ENCODE data around the gene WFDC2. TPM values are rescaled to one million over a fixed set of nuclear protein-coding genes. Genes with fewer than 3 reads are reported as not detected.

Gene WFDC2
- total RNA-seq = not detected
- 430 TPM for polyA plus RNA-seq

DNA sequence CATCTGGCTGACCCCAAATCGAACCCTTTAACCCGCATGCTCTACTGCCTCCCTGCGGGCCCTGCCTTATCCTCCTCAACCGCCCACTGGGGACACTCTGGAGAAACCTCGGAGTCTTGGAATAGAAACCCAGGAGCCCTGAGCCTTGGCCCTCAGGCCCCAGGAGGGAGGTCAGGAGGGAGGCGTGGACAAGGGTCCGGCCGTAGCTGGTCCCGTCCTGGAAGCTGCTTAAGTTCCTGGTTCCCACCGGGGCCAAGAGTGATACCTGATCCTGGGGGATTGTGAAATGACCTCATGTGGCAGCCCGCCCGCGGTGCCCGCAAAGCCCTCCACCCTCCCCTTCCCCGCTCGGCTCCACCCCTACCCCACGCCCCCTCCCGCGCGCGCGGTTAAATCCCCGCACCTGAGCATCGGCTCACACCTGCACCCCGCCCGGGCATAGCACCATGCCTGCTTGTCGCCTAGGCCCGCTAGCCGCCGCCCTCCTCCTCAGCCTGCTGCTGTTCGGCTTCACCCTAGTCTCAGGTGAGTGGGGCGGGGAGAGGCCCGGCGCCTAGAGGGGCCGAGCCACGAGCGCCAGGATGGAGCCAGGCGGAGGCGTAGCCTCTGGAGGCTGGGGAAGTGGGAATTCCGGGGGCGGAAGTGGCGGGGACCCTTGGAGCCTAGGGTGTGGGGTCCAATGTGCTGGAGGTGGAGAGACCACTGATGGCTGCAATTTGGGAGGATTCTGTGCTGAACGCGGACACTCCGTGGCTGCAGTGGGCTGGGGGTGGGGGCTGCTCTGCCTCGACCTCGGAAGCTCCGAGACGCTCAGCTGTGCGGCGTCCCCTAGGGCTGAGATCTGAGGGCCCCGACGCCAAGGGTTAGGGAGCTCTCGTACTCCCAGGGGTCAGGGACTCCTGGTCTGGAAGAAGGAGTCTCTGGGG is at the start of gene WFDC2:
Gene WFDC2 (plus strand): TSS at position 418 of the 926 bp plus-strand sequence. CDS start 29 bp downstream, at position 447.
- Histone ChIP-seq H3K36me3 (ENCODE audit: insufficient read depth) (no peaks in the 10 kb centered on the region), H3K4me1 (ENCODE audit: insufficient read depth) (no peaks in the 10 kb centered on the region), H3K27ac (ENCODE audit: low read depth) (peak within 1 kb of the TSS; percentile 58), H3K4me3 (ENCODE audit: low read depth, low read length) (peak within 1 kb of the TSS; percentile 52)
- WGBS = 9% methylated on average over 54 of the region's 54 CpGs
- DNase-seq (ENCODE audit: extremely low spot score) = no peak

- Histone ChIP-seq H3K27ac (ENCODE audit: low read depth) (no peak overlapping the region), H3K36me3 (ENCODE audit: insufficient read depth) (peaks cover 13% of the 10 kb centered on the region)
Measured at GRCh38 chr20:45420125-45420524, 49.4 kb upstream of the WFDC2 start.

DNA sequence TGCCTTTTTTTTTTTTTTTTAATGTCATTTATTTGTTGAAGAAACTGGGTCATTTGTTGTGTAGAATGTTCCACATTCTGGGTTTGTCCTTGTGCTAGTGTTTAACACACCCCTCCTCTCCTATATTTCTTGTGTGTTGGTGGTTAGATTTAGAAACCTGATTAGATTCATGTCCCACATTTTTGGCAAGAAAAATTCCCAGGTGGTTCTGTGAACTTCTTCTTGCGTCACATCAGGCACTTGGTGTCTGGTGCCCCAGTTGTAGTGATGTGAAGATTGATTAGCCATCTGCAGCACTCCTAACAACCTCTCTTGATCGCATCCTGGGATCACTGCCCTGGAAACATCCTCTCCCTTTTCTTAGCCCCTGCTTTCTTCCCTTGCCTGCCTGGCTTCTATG is 45.9 kb upstream of the WFDC2 start:
- 96% methylated on average over 2 of the region's 2 CpGs for WGBS
- peaks cover 13% of the 10 kb centered on the region for H3K36me3 ChIP-seq (ENCODE audit: insufficient read depth)

More at GRCh38 chr20:45420125-45420524, 49.4 kb upstream of the WFDC2 start:
- no peak for DNase-seq (ENCODE audit: extremely low spot score)
- whole genome bisulfite sequencing = 92% methylated on average over 8 of the region's 8 CpGs
- Histone ChIP-seq H3K4me3 (ENCODE audit: low read depth, low read length) (no peak overlapping the region), H3K4me1 (ENCODE audit: insufficient read depth) (no peaks in the 10 kb centered on the region)

DNA sequence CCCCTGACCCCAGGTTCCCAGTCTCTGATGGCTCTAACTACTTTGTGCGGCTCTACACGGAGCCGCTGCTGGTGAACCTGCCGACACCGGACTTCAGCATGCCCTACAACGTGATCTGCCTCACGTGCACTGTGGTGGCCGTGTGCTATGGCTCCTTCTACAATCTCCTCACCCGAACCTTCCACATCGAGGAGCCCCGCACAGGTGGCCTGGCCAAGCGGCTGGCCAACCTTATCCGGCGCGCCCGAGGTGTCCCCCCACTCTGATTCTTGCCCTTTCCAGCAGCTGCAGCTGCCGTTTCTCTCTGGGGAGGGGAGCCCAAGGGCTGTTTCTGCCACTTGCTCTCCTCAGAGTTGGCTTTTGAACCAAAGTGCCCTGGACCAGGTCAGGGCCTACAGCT is 44.0 kb upstream of the WFDC2 start:
- DNase-seq (ENCODE audit: extremely low spot score) = no peak
- 96% methylated on average over 17 of the region's 17 CpGs for WGBS
- Histone ChIP-seq H3K4me1 (ENCODE audit: insufficient read depth) (no peaks in the 10 kb centered on the region), H3K36me3 (ENCODE audit: insufficient read depth) (peaks cover 8% of the 10 kb centered on the region), H3K4me3 (ENCODE audit: low read depth, low read length) (no peak overlapping the region), H3K27ac (ENCODE audit: low read depth) (no peak overlapping the region)

More for the DNA sequence above, 45.9 kb upstream of the WFDC2 start:
- no peak overlapping the region for H3K4me3 ChIP-seq (ENCODE audit: low read depth, low read length)
- H3K27ac ChIP-seq (ENCODE audit: low read depth) = no peak overlapping the region
- H3K4me1 ChIP-seq (ENCODE audit: insufficient read depth) = no peaks in the 10 kb centered on the region
- DNase-seq (ENCODE audit: extremely low spot score) = no peak

- 79% methylated on average over 5 of the region's 5 CpGs for WGBS
- Histone ChIP-seq H3K27ac (ENCODE audit: low read depth) (no peak overlapping the region), H3K36me3 (ENCODE audit: insufficient read depth) (peaks cover 2% of the 10 kb centered on the region)
Measured at GRCh38 chr20:45426320-45427016, 43.1 kb upstream of the WFDC2 start.

DNA sequence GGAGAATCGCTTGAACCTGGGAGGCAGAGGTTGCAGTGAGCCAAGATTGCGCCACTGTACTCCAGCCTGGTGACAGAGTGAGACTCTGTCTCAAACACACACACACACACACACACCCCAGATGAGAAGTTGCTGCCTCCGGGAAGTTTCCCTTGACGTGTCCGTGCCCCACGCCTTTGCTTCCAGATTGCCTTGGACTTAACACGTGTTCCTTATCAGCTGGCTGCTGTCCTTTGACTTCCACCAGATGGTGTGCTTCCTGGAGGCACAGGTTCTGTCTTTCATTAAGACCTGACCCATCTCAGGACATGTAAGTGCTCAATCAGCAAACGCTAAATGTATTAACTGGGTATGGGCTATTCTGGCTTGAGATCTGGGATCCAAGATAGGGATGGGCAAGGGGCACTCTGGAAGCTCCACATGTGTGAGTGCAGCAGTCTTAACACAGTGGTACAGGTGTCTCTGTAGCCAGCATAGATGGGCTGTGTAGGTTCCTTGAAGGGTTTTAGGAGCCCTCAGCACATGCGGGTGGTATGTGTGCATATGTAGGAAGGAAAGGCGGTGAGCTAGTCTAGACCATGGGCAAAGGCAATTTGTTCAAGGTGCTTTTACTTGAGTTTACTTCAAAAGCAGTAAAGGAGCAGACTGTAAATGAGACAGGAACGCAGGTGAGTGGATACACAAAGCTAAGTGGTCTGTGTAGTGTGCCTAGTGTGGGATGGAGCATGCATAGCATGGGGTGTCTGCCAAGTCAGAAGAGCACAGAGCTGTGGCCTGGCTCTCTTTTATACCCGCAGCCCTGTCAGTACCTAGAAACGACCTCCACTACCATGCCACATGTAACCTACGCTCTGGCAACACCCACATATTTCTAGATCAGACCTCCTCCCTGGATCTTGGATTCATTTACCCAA is 42.1 kb upstream of the WFDC2 start:
- Histone ChIP-seq H3K27ac (ENCODE audit: low read depth) (no peak overlapping the region), H3K4me3 (ENCODE audit: low read depth, low read length) (no peak overlapping the region), H3K36me3 (ENCODE audit: insufficient read depth) (peaks cover 2% of the 10 kb centered on the region), H3K4me1 (ENCODE audit: insufficient read depth) (no peaks in the 10 kb centered on the region)
- WGBS = 73% methylated on average over 14 of the region's 14 CpGs
- no peak for DNase-seq (ENCODE audit: extremely low spot score)

More at GRCh38 chr20:45426320-45427016, 43.1 kb upstream of the WFDC2 start:
- H3K4me1 ChIP-seq (ENCODE audit: insufficient read depth) = no peaks in the 10 kb centered on the region
- no peak for DNase-seq (ENCODE audit: extremely low spot score)
- H3K4me3 ChIP-seq (ENCODE audit: low read depth, low read length) = no peak overlapping the region

DNA sequence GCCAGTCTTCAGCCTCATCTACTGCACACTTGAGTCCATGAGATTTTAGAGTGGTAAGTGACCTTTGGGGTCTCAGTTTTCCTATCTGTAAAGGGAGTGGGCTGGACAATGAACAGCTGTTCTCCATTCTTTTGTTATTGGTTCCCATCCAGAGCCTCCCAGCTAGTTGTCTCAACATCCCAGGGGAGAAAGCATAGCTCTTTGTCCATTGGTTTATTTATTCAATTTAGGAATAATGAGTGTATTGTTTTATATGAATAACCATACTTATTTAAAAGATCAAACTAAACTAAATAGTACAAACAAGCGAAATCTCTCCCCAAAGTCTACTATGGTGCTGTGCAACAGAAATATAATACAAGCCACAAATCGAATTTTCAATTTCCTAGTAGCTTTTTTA is 39.9 kb upstream of the WFDC2 start:
- Histone ChIP-seq H3K27ac (ENCODE audit: low read depth) (no peak overlapping the region), H3K4me3 (ENCODE audit: low read depth, low read length) (no peak overlapping the region), H3K36me3 (ENCODE audit: insufficient read depth) (no peaks in the 10 kb centered on the region), H3K4me1 (ENCODE audit: insufficient read depth) (no peaks in the 10 kb centered on the region)
- WGBS = 69% methylated on average over 2 of the region's 2 CpGs
- no peak for DNase-seq (ENCODE audit: extremely low spot score)

DNA sequence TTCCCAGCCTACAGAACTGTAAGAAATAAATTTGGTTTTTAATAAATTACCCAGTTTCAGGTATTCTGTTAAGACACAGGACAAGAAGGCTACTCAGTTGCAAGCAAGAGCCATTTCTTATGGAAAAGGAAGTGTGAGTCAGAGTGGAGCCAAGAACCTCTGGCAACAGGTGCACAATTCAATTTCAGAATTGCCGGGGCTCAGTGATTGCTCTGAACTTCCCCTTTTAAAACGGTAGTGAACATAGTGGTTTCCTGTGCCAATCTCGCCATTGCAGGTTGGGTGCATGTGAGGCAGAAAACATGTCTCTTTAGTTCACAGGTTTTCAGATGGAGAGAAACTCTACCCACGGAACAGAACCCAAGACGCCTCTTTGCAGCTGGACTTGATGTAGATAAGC is 37.3 kb upstream of the WFDC2 start:
- 82% methylated on average over 5 of the region's 5 CpGs for WGBS
- DNase-seq (ENCODE audit: extremely low spot score) = no peak
- Histone ChIP-seq H3K4me1 (ENCODE audit: insufficient read depth) (no peaks in the 10 kb centered on the region), H3K36me3 (ENCODE audit: insufficient read depth) (no peaks in the 10 kb centered on the region), H3K4me3 (ENCODE audit: low read depth, low read length) (no peak overlapping the region), H3K27ac (ENCODE audit: low read depth) (no peak overlapping the region)

GRCh38 chr20:45433316-45433715 is 36.2 kb upstream of the WFDC2 start:
- WGBS = 38% methylated on average over 3 of the region's 3 CpGs
- Histone ChIP-seq H3K27ac (ENCODE audit: low read depth) (no peak overlapping the region), H3K4me1 (ENCODE audit: insufficient read depth) (no peaks in the 10 kb centered on the region), H3K36me3 (ENCODE audit: insufficient read depth) (no peaks in the 10 kb centered on the region), H3K4me3 (ENCODE audit: low read depth, low read length) (no peak overlapping the region)
- no peak for DNase-seq (ENCODE audit: extremely low spot score)

GRCh38 chr20:45433976-45434375 is 35.6 kb upstream of the WFDC2 start:
- WGBS = 95% methylated on average over 4 of the region's 4 CpGs
- Histone ChIP-seq H3K27ac (ENCODE audit: low read depth) (no peak overlapping the region), H3K36me3 (ENCODE audit: insufficient read depth) (no peaks in the 10 kb centered on the region), H3K4me3 (ENCODE audit: low read depth, low read length) (no peak overlapping the region), H3K4me1 (ENCODE audit: insufficient read depth) (no peaks in the 10 kb centered on the region)
- DNase-seq (ENCODE audit: extremely low spot score) = no peak

- no peaks in the 10 kb centered on the region for H3K36me3 ChIP-seq (ENCODE audit: insufficient read depth)
- H3K27ac ChIP-seq (ENCODE audit: low read depth) = peak overlapping the region; percentile 32
- 10% methylated on average over 33 of the region's 33 CpGs for WGBS
- DNase-seq (ENCODE audit: extremely low spot score) = peak; percentile 45
- H3K4me3 ChIP-seq (ENCODE audit: low read depth, low read length) = peak overlapping the region; percentile 45
- no peaks in the 10 kb centered on the region for H3K4me1 ChIP-seq (ENCODE audit: insufficient read depth)
Measured at GRCh38 chr20:45436732-45437485, 32.6 kb upstream of the WFDC2 start.

- Histone ChIP-seq H3K27ac (ENCODE audit: low read depth) (no peak overlapping the region), H3K4me3 (ENCODE audit: low read depth, low read length) (no peak overlapping the region), H3K36me3 (ENCODE audit: insufficient read depth) (no peaks in the 10 kb centered on the region), H3K4me1 (ENCODE audit: insufficient read depth) (no peaks in the 10 kb centered on the region)
- no peak for DNase-seq (ENCODE audit: extremely low spot score)
- 89% methylated on average over 3 of the region's 3 CpGs for WGBS
Measured at GRCh38 chr20:45440424-45440823, 29.1 kb upstream of the WFDC2 start.
